NOMO-1 treated with dmso at 0.1 percent for 144 hours (cell line): Measurements from ENCODE around the gene CACNG4.

Experiments
- DNase-seq: peaks from one replicate; lab custom pipeline; 2025; ENCODE audit not compliant: unreplicated experiment; lab: John Stamatoyannopoulos, UW

Gene CACNG4

GRCh38 chr17:66963909-66964771 is at the start of gene CACNG4:
CACNG4 (plus strand) TSS chr17:66964707; CDS start chr17:66964912, 205 bp downstream.
- DNase-seq: no peak

GRCh38 chr17:66915204-66915611 is 49.3 kb upstream of the CACNG4 start:
- DNase-seq: no peak

- DNase-seq: no peak
Measured at GRCh38 chr17:66915792-66916191, 48.7 kb upstream of the CACNG4 start.

GRCh38 chr17:66916946-66917345 is 47.6 kb upstream of the CACNG4 start:
- DNase-seq: no peak

- no peak for DNase-seq
Measured at GRCh38 chr17:66918896-66919295, 45.6 kb upstream of the CACNG4 start.

GRCh38 chr17:66920435-66920834 is 44.1 kb upstream of the CACNG4 start:
- DNase-seq: no peak

- no peak for DNase-seq
Measured at GRCh38 chr17:66920950-66921349, 43.6 kb upstream of the CACNG4 start.

- no peak for DNase-seq
Measured at GRCh38 chr17:66923886-66924285, 40.6 kb upstream of the CACNG4 start.

- no peak for DNase-seq
Measured at GRCh38 chr17:66925811-66926500, 38.6 kb upstream of the CACNG4 start.

GRCh38 chr17:66928949-66929348 is 35.6 kb upstream of the CACNG4 start:
- DNase-seq: no peak

- no peak for DNase-seq
Measured at GRCh38 chr17:66929591-66929990, 34.9 kb upstream of the CACNG4 start.

GRCh38 chr17:66930933-66931332 is 33.6 kb upstream of the CACNG4 start:
- no peak for DNase-seq

- DNase-seq: no peak
Measured at GRCh38 chr17:66932311-66932710, 32.2 kb upstream of the CACNG4 start.

GRCh38 chr17:66934040-66934439 is 30.5 kb upstream of the CACNG4 start:
- no peak for DNase-seq

GRCh38 chr17:66935717-66936116 is 28.8 kb upstream of the CACNG4 start:
- no peak for DNase-seq

GRCh38 chr17:66938656-66939055 is 25.9 kb upstream of the CACNG4 start:
- DNase-seq: no peak

GRCh38 chr17:66939461-66940114 is 24.9 kb upstream of the CACNG4 start:
- DNase-seq: no peak

GRCh38 chr17:66941249-66941648 is 23.3 kb upstream of the CACNG4 start:
- DNase-seq: no peak

GRCh38 chr17:66941773-66942450 is 22.6 kb upstream of the CACNG4 start:
- no peak for DNase-seq

- no peak for DNase-seq
Measured at GRCh38 chr17:66942451-66943264, 21.8 kb upstream of the CACNG4 start.
